ENCODE data around the gene CTBP2.
"Not testable (repeated sequence)": the region's sequence is repeated elsewhere in the genome, so short reads cannot be mapped to it uniquely, and the experiment has no call there.

CTBP2 gene

DNA sequence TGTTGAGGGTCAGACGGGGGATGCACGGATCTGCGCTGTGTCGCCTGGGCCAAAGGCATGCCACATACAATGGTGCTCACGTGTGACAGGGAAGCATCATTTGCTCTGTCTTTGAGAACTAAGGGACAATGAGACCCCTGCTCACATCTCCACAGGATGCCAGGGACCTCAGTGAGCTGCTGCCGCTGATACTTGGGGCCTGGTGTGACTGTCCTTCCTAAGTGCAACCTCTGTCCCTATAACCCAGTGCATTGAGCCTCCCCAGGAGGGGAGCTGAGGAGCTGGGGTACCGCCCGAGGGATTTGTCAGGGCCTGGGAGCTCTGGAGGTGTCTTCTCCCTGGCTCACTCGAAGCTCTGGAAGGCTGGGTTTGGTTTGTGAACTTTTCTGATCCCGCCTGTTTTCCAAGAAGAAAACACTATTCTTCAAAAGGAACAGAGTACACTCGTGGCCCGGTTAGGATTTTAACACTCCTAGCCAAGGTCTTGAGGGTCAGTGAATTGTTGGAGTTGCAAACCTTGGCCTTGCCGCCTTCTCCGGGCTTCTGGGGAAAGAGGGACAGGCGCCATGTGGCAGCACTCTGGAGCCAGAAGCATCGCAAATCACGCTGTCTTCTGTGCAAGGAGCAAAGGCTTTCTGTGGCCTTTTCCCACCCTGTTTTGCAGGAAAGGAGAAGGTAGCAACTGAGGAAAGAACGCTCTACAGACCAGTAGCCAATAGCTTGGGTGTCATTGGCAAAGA lies 26.2 kb upstream of the CTBP2 start:
- DNase-seq (ENCODE audit: low read depth, low spot score), result no peak

GRCh38 chr10:125179107-125179506 lies 18.7 kb upstream of the CTBP2 start:
- not testable (repeated sequence) for DNase-seq (ENCODE audit: low read depth, low spot score)

GRCh38 chr10:125177641-125178640 lies 17.6 kb upstream of the CTBP2 start:
- DNase-seq (ENCODE audit: low read depth, low spot score), result no peak

DNA sequence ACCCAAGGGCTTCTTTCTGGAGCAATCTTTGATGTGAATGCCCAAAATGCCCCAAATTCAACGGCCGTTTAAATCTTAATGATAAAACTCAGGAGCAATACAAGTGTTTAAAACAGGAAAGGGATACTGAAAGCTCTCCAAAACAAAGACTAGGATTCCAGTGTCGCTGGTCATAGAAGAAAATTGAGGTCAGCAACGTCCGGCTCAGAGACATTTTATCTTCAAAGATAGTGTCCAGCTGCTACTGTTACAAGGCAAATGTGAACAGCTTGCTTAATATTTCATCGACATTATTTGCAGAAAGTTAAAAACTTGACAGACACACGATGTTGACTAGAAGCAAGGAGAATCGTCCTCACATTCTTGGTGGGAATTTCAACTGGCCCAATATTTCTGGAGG lies 15.4 kb upstream of the CTBP2 start:
- DNase-seq (ENCODE audit: low read depth, low spot score), result no peak

GRCh38 chr10:125174360-125174759 lies 14.0 kb upstream of the CTBP2 start:
- no peak for DNase-seq (ENCODE audit: low read depth, low spot score)

GRCh38 chr10:125172694-125173093 lies 12.3 kb upstream of the CTBP2 start:
- DNase-seq (ENCODE audit: low read depth, low spot score), result no peak

DNA sequence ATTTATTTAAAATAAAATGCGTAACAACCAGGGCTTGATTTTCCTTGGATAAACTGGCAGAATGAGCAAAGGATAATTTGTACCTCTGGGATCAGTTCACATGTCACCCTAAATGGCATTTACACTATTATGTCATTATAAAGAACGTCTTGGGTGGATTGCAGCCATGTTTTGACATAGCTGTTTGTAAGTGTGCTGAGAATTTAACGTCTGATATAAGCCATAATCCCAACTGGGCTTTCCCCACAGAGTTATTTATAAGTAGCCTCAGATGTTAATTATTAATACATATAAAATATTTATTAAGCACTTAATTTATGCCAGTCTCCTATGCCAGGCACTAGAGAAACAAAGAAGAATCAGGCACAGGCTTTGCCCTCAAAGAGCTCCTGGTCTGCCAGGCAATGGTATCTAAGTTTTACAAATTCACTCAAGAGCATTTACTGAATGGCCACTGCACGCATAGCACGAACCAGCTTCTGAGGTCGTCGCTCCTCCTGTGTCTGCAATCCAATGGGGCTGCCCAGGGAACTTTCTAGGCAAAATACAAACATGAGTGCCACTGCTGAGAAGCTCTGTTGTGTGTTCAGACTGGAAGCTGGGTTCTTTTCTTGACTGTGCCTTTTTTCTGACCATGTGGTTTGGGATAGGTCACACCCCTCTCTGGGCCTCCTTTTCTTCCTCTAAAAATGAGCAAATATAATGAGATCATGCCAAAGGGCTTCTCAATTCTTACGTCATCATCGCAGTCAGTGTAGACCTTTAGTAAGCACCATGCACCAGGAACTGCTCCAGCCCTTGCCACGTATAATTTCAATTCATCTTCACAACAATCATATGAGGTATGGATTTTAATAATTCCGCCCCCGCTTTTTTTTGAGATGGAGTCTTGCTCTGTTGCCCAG lies 11.3 kb upstream of the CTBP2 start:
- DNase-seq (ENCODE audit: low read depth, low spot score), result no peak

GRCh38 chr10:125169915-125170314 lies 9.6 kb upstream of the CTBP2 start:
- DNase-seq (ENCODE audit: low read depth, low spot score), result no peak

DNA sequence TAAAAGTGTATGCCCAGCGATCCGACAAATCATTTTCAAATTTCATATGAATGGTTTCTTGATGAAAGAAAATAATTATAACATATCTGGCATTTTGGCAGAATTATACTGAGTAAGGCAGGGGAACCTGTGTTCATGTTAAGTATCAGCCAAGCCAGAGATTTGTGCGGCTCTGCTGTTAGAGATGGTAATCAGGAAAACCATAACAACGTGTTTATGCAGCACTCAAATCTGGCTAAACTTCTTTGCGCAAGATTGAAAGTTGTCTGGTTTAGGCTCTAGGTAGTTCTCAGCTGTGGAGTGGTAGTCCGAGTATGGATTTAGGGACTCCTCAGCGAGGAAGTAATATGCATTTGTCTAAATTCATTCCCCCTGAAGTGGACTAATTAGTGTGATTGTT lies 8.9 kb upstream of the CTBP2 start:
- DNase-seq (ENCODE audit: low read depth, low spot score), result no peak

DNA sequence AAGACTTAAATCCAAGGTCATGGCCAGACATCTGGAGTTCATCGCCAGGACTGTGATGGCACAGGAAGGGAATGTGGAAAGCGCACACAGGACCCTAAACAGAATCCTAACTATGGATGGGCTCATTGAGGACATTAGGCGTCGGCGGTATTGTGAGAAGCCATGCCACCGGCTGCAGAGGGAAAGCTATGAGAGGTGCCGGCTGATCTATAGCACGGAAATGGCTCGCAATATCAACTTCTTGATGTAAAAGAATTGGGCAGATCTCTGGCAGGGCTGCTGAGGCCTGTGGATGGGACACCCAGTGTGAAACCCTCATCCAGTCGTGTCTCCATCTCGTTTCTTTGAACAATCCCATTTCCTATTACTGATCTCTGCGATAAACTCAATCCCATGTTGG lies 6.3 kb upstream of the CTBP2 start:
- DNase-seq (ENCODE audit: low read depth, low spot score), result no peak

GRCh38 chr10:125165584-125166573 lies 5.5 kb upstream of the CTBP2 start:
- DNase-seq (ENCODE audit: low read depth, low spot score), result no peak

GRCh38 chr10:125164421-125164820 lies 4.1 kb upstream of the CTBP2 start:
- no peak for DNase-seq (ENCODE audit: low read depth, low spot score)

GRCh38 chr10:125163803-125164202 lies 3.4 kb upstream of the CTBP2 start:
- no peak for DNase-seq (ENCODE audit: low read depth, low spot score)

- not testable (repeated sequence) for DNase-seq (ENCODE audit: low read depth, low spot score)
Observed at GRCh38 chr10:125163312-125163711, 2.9 kb upstream of the CTBP2 start.

- peak; percentile 27 for DNase-seq (ENCODE audit: low read depth, low spot score)
Observed at GRCh38 chr10:125162120-125162931, 2.0 kb upstream of the CTBP2 start.

- DNase-seq (ENCODE audit: low read depth, low spot score), result no peak
Observed at GRCh38 chr10:125161707-125162119, 1.4 kb upstream of the CTBP2 start.

- peak; percentile 93 for DNase-seq (ENCODE audit: low read depth, low spot score)
Observed at GRCh38 chr10:125160856-125161706, 718 bp upstream of the CTBP2 start.

GRCh38 chr10:125159486-125159931 lies 854 bp downstream of the CTBP2 start:
- DNase-seq (ENCODE audit: low read depth, low spot score), result peak; percentile 70
